BLaER1 treated with 17β-estradiol and CSF1 and Interleukin-3, amounts not matched to agents 10 nM and 100 nM (cell line): ENCODE measurements around the gene ST6GAL1.
"Not testable (repeated sequence)": the region's sequence is repeated elsewhere in the genome, so short reads cannot be mapped to it uniquely, and the experiment has no call there.

ENCODE experiments used
- H3K27ac ChIP-seq, 11 experiments: shearing (Covaris generic); formaldehyde crosslinking; 2 replicates each; pipeline ENCODE4 v1.8.1; 2022
- H3K27me3 ChIP-seq, 11 experiments: shearing (Covaris generic); formaldehyde crosslinking; 2 replicates each; pipeline ENCODE4 v1.8.1; 2022
- H3K36me3 ChIP-seq, 11 experiments: shearing (Covaris generic); formaldehyde crosslinking; 2 replicates each; pipeline ENCODE4 v1.8.1; 2022
- H3K4me1 ChIP-seq, 10 experiments: shearing (Covaris generic); formaldehyde crosslinking; 2 replicates each; pipeline ENCODE4 v1.8.1; 2022
- H3K4me2 ChIP-seq, 11 experiments: shearing (Covaris generic); formaldehyde crosslinking; 2 replicates each; pipeline ENCODE4 v1.8.1; 2022
- H3K4me3 ChIP-seq, 10 experiments: shearing (Covaris generic); formaldehyde crosslinking; 2 replicates each; pipeline ENCODE4 v1.8.1; 2022
- H3K9ac ChIP-seq, 11 experiments: shearing (Covaris generic); formaldehyde crosslinking; 2 replicates each; pipeline ENCODE4 v1.8.1; 2022
- H3K9me3 ChIP-seq, 11 experiments: shearing (Covaris generic); formaldehyde crosslinking; replicated peaks in 1 of 11; 2 replicates each; pipeline ENCODE4 v1.8.1; 2022
- H4K20me1 ChIP-seq, 11 experiments: shearing (Covaris generic); formaldehyde crosslinking; 2 replicates each; pipeline ENCODE4 v1.8.1; 2022
- Cebpa-rat ChIP-seq, 11 experiments: shearing (Covaris generic); IDR thresholded peaks; 2 replicates each; pipeline ENCODE4 v1.8.1; 2022

Gene ST6GAL1

DNA sequence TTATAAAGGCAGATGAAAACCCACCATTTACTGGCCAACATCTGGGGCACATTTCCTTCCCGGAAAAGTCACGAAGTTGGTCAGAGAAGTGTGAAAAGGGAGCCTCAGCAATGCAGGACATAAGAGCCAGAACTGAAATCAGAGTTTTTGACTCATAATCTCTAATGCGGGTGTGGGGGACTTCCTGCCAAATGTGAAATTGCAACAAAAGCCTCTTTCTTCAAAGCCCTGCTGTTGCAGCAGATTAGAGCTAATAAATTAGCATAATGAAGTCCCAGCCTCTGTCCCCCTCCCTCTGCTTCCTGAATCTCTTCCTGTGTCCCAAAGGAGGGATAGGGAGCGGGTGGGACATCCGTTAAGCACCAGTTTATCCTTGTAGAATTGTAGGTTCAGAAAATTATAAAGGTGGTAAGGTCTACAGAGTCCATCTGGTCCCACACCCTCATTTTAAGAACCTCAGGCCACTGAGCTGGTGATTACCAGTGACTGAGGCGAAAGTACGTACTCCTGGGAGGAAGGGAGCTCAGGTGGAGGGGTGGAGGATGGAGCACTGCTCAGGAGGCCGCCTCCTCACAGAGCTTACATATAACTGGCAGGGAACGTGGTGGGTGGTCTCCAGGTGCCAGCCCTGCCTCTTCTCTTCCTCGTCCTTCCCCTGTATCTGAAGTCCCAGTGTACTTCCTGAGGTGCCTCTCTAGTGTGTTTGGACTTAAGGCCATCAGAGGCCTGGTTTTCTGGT is 35.0 kb downstream of the ST6GAL1 start:
- H3K9ac ChIP-seq: peak overlapping the region in 2 of 11 experiments; percentile 33 to 47; a peak in 2 of 22 replicates
- peaks cover 0 to 21% (median 0%) of the 10 kb centered on the region in 11 experiments; a peak in 7 of 22 replicates for H3K9me3 ChIP-seq
- H3K4me2 ChIP-seq: peak overlapping the region in 6 of 11 experiments; percentile 1 to 76 (median 50); a peak in 9 of 22 replicates
- H3K4me1 ChIP-seq: peaks cover 22 to 96% (median 50%) of the 10 kb centered on the region in 10 experiments
- H3K27ac ChIP-seq: peak overlapping the region in 7 of 11 experiments; percentile 18 to 74 (median 35); a peak in 10 of 22 replicates
- no peak overlapping the region for H3K4me3 ChIP-seq
- no peaks in the 10 kb centered on the region for H3K27me3 ChIP-seq
- peaks cover 23 to 100% (median 87%) of the 10 kb centered on the region in 11 experiments for H3K36me3 ChIP-seq
- H4K20me1 ChIP-seq: peaks cover 0 to 87% (median 35%) of the 10 kb centered on the region in 11 experiments; a peak in 14 of 22 replicates
- TF ChIP-seq Cebpa-rat (IDR thresholded peaks at IDR 0.05): no peak

DNA sequence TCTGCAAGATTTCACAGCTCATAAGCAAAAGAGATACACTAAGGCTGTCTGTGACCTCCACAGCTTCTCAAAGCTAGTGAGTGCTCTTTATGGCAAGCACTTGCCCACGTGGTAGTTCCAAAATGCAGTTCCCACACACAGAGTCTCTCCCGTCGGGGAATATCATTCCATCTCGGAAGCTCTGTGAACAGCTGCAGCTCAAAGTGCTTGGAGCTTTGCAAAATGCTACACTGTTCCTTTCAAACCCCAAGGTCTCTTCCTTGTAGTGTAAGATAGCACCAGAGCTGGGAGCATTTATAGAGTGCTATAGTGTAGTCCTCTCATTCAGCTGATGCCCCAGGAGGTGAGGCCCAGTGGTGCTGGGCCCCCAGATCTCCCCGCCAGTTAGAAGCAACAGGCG is 36.1 kb downstream of the ST6GAL1 start:
- Histone ChIP-seq H3K9ac (no peak overlapping the region), H3K27ac (peak overlapping the region in 4 of 11 experiments; percentile 69 to 82 (median 72); a peak in 8 of 22 replicates), H3K27me3 (no peaks in the 10 kb centered on the region), H4K20me1 (peaks cover 0 to 87% (median 25%) of the 10 kb centered on the region in 11 experiments; a peak in 14 of 22 replicates), H3K9me3 (peaks cover 0 to 21% (median 0%) of the 10 kb centered on the region in 11 experiments; a peak in 7 of 22 replicates), H3K4me1 (peaks cover 24 to 96% (median 50%) of the 10 kb centered on the region in 10 experiments), H3K4me3 (no peak overlapping the region), H3K4me2 (peak overlapping the region in 4 of 11 experiments; percentile 66 to 77 (median 71); a peak in 7 of 22 replicates), H3K36me3 (peaks cover 32 to 100% (median 93%) of the 10 kb centered on the region in 11 experiments)
- no peak for TF ChIP-seq Cebpa-rat (IDR thresholded peaks at IDR 0.05)

DNA sequence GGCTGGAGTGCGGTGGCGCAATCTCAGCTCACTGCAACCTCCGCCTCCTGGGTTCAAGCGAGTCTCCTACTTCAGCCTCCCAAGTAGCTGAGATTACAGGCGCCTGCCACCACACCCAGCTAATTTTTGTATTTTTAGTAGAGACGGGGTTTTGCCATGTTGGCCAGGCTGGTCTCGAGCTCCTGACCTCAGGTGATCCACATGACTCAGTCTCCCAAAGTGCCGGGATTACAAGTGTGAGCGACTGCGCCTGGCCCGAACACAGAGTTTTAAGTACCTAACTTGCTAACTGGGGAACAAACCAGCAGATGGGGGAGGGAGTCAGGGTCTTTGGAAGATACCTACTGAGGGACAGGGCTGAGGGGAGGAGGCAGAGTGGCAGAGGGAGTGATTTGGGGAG is 36.9 kb downstream of the ST6GAL1 start:
- not testable (repeated sequence) for H3K4me3 ChIP-seq, H3K27me3 ChIP-seq
- Histone ChIP-seq H3K9me3 (peaks cover 0 to 21% (median 0%) of the 10 kb centered on the region in 11 experiments; a peak in 7 of 22 replicates), H4K20me1 (peaks cover 0 to 84% (median 17%) of the 10 kb centered on the region in 11 experiments; a peak in 13 of 22 replicates), H3K36me3 (peaks cover 40 to 100% (median 93%) of the 10 kb centered on the region in 11 experiments), H3K9ac (peak overlapping the region in 4 of 11 experiments; percentile 11 to 64 (median 38); a peak in 6 of 22 replicates), H3K27ac (peak overlapping the region in 9 of 11 experiments; percentile 33 to 82 (median 68); a peak in 16 of 22 replicates), H3K4me1 (peaks cover 29 to 96% (median 55%) of the 10 kb centered on the region in 10 experiments), H3K4me2 (peak overlapping the region in 9 of 11 experiments; percentile 1 to 77 (median 36); a peak in 12 of 22 replicates)

DNA sequence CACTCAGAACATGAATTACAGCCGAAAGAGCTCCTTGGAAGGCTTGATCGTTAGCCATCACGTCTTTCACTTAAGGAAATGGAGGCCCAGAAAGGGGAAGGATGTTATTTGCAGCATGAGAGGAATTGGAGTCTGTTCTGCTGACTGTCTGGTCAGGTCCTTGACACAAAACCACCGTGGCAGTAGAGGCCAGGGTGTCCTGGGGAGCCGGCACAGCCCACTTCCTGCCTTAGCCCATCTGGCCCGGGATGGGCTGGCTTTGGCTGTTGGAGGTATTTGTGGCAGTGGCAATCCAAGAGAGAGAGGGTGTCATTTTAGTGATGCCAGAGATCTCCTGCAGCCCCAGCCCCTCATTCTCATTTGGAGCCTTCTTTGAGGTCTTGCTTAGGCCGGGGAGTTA is 37.4 kb downstream of the ST6GAL1 start:
- peaks cover 45 to 100% (median 95%) of the 10 kb centered on the region in 11 experiments for H3K36me3 ChIP-seq
- H3K27ac ChIP-seq: peak overlapping the region in 9 of 11 experiments; percentile 33 to 82 (median 68); a peak in 16 of 22 replicates
- H3K4me3 ChIP-seq: no peak overlapping the region
- TF ChIP-seq Cebpa-rat (IDR thresholded peaks at IDR 0.05): no peak
- H4K20me1 ChIP-seq: peaks cover 0 to 84% (median 12%) of the 10 kb centered on the region in 11 experiments; a peak in 13 of 22 replicates
- peaks cover 0 to 21% (median 0%) of the 10 kb centered on the region in 11 experiments; a peak in 7 of 22 replicates for H3K9me3 ChIP-seq
- H3K27me3 ChIP-seq: no peaks in the 10 kb centered on the region
- H3K4me1 ChIP-seq: peaks cover 34 to 97% (median 59%) of the 10 kb centered on the region in 10 experiments
- H3K9ac ChIP-seq: peak overlapping the region in 4 of 11 experiments; percentile 11 to 64 (median 38); a peak in 6 of 22 replicates
- H3K4me2 ChIP-seq: peak overlapping the region in 9 of 11 experiments; percentile 1 to 77 (median 36); a peak in 12 of 22 replicates

DNA sequence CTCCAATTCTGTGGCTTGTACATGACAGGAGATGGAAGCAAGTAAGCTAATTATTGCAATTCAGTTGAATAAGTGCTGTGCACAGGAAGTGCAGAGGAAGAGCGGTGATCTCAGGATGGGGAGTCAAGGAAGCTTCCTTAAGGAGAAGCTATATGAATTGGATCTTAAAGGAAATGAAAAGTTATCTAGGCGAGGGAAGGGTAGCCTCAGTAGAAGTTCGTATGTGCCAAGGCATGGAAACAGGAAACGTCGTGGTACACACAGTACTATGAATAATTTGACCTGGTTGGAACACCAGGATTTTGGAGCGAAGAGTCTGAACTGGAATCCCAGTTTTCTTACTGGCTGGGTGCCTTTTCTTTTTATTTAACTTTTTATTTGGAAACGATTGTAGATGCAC is 39.3 kb downstream of the ST6GAL1 start:
- peaks cover 46 to 99% (median 73%) of the 10 kb centered on the region in 10 experiments for H3K4me1 ChIP-seq
- peaks cover 0 to 21% (median 0%) of the 10 kb centered on the region in 11 experiments; a peak in 7 of 22 replicates for H3K9me3 ChIP-seq
- H3K4me3 ChIP-seq: no peak overlapping the region
- H3K27me3 ChIP-seq: no peaks in the 10 kb centered on the region
- H3K9ac ChIP-seq: no peak overlapping the region
- H3K4me2 ChIP-seq: peak overlapping the region in 10 of 11 experiments; percentile 0 to 54 (median 15); a peak in 13 of 22 replicates
- no peak for TF ChIP-seq Cebpa-rat (IDR thresholded peaks at IDR 0.05)
- peaks cover 47 to 100% (median 92%) of the 10 kb centered on the region in 11 experiments for H3K36me3 ChIP-seq
- peaks cover 0 to 84% (median 9%) of the 10 kb centered on the region in 11 experiments; a peak in 13 of 22 replicates for H4K20me1 ChIP-seq
- H3K27ac ChIP-seq: no peak overlapping the region

DNA sequence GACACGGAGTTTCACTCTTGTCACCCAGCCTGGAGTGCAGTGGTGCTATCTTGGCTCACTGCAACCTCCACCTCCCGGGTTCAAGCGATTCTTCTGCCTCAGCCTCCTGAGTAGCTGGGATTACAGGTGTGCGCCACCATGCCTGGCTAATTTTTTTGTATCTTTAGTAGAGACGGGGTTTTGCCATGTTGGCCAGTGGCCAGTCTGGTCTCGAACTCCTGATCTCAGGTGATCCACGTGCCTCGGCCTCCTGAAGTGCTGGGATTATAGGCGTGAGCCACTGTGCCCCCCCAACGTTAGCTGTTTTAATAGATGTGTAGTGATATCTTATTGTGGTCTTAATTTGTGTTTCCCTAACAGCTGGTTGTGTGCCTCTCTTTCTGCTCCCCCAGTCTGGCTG is 40.8 kb downstream of the ST6GAL1 start:
- not testable (repeated sequence) for H3K27ac ChIP-seq, H3K27me3 ChIP-seq, H3K4me3 ChIP-seq, H3K9ac ChIP-seq
- peaks cover 0 to 85% (median 22%) of the 10 kb centered on the region in 11 experiments; a peak in 13 of 22 replicates for H4K20me1 ChIP-seq
- H3K4me2 ChIP-seq: peak overlapping the region in 2 of 11 experiments; percentile 6 to 45; a peak in 2 of 22 replicates
- peaks cover 55 to 99% (median 75%) of the 10 kb centered on the region in 10 experiments for H3K4me1 ChIP-seq
- H3K36me3 ChIP-seq: peaks cover 55 to 100% (median 85%) of the 10 kb centered on the region in 11 experiments
- peaks cover 0 to 21% (median 0%) of the 10 kb centered on the region in 11 experiments; a peak in 7 of 22 replicates for H3K9me3 ChIP-seq

DNA sequence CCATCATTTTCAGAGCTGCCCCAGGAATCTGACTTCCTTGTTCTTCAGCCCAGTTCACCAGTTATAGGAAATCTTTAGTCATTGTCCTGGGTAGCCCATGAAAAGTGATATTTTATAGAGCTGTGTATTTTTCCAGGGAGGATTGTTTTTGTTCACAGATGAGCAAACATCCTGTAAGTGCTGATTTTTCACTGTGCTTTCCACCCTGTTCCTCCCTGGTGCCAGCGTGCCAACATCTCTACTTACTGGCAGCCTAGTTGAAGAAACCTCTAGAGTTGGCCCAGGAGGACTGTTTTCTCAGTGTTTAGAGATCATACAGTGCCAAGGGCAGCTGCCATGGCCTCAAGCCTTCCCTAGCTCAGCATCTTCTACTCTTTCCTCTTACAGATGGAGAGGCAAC is 41.3 kb downstream of the ST6GAL1 start:
- no peak for TF ChIP-seq Cebpa-rat (IDR thresholded peaks at IDR 0.05)
- peaks cover 55 to 95% (median 80%) of the 10 kb centered on the region in 11 experiments for H3K36me3 ChIP-seq
- peaks cover 0 to 85% (median 27%) of the 10 kb centered on the region in 11 experiments; a peak in 13 of 22 replicates for H4K20me1 ChIP-seq
- H3K4me2 ChIP-seq: peak overlapping the region in 2 of 11 experiments; percentile 6 to 45; a peak in 4 of 22 replicates
- no peaks in the 10 kb centered on the region for H3K27me3 ChIP-seq
- peaks cover 59 to 99% (median 78%) of the 10 kb centered on the region in 10 experiments for H3K4me1 ChIP-seq
- H3K27ac ChIP-seq: 0 out of 22 replicates have a peak overlapping the region, but pooled peaks of 1 of the 11 experiments have one; percentile 15
- H3K9ac ChIP-seq: no peak overlapping the region
- peaks cover 0 to 21% (median 0%) of the 10 kb centered on the region in 11 experiments; a peak in 7 of 22 replicates for H3K9me3 ChIP-seq
- no peak overlapping the region for H3K4me3 ChIP-seq

DNA sequence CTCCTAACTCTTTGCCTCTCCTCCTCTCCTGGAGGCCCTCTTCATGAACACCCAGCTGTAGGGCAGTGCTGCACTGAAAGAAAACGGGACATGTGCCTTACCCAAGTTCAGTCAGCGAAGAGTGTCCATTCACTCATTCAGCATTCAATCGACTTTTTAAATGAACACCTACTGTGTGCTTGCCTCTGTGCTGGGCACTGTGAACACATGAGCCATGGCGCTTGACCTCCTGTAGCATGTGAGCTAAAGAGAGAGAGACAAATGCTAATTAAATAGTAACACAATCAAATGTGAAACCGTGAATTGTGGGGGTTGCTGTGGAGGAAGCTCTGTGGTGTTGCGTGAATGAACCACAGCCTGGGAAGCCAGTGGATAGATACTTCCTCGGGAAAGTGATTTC is 43.4 kb downstream of the ST6GAL1 start:
- Histone ChIP-seq H3K9ac (0 out of 22 replicates have a peak overlapping the region, but pooled peaks of 1 of the 11 experiments have one; percentile 5), H3K4me3 (0 out of 20 replicates have a peak overlapping the region, but pooled peaks of 2 of the 10 experiments have one; percentile 3 to 12), H3K4me1 (peaks cover 72 to 94% (median 85%) of the 10 kb centered on the region in 10 experiments), H3K36me3 (peaks cover 55 to 87% (median 70%) of the 10 kb centered on the region in 11 experiments), H3K4me2 (peak overlapping the region; percentile 73 to 91 (median 86)), H3K27me3 (no peaks in the 10 kb centered on the region), H3K27ac (peak overlapping the region in 6 of 11 experiments; percentile 2 to 43 (median 22); a peak in 6 of 22 replicates), H4K20me1 (peaks cover 0 to 95% (median 33%) of the 10 kb centered on the region in 11 experiments; a peak in 13 of 22 replicates), H3K9me3 (peaks cover 0 to 1% (median 0%) of the 10 kb centered on the region in 11 experiments; a peak in 4 of 22 replicates)
- TF ChIP-seq Cebpa-rat (IDR thresholded peaks at IDR 0.05): no peak
